H1 (cell line): ENCODE measurements around the gene CXCL17. TPM values are rescaled to one million over a fixed set of nuclear protein-coding genes. Genes with fewer than 3 reads are reported as not detected.

ENCODE experiments used
- CTCF ChIA-PET: fragments of 300-600 bp; sonication (Branson Sonifier 250); formaldehyde crosslinking; loops from one replicate; lab custom pipeline; 2021; ENCODE audit not compliant: partially characterized antibody; lab: Charles Lee
- POLR2A ChIA-PET: fragments of 300-600 bp; sonication (Branson Sonifier 250); formaldehyde crosslinking; loops from one replicate; lab custom pipeline; 2021; ENCODE audit warnings: inconsistent platforms; ENCODE audit not compliant: partially characterized antibody; lab: Charles Lee
- DNase-seq, 2 experiments: peaks; one replicate each; pipeline versions ENCODE4 v3.0.0 to v3.0.0-alpha.2; 2010 to 2022; ENCODE audit warnings: low spot score in 2 of 2, low read depth in 1 of 2, mixed read lengths in 1 of 2
- FAIRE-seq: peaks from 2 replicates; lab custom pipeline; 2011; peaks lifted over from hg19 to GRCh38; lab: Jason Lieb, UNC
- H2AFZ ChIP-seq: 2 replicates; pipeline ENCODE4 v1.8.1; 2012; ENCODE audit warnings: low read length, inconsistent platforms
- H2AK5ac ChIP-seq: 2 replicates; pipeline ENCODE4 v1.6.1; 2013; ENCODE audit warnings: low read depth, low read length
- H2BK120ac ChIP-seq: replicated peaks from 2 replicates; pipeline ENCODE3; 2013; ENCODE audit warnings: low read depth, low read length, inconsistent platforms
- H2BK12ac ChIP-seq: 2 replicates; pipeline ENCODE4 v1.6.1; 2013; ENCODE audit warnings: low read depth, low read length
- H2BK15ac ChIP-seq: 2 replicates; pipeline ENCODE4 v1.6.1; 2013; ENCODE audit warnings: low read length
- H2BK20ac ChIP-seq: 2 replicates; pipeline ENCODE4 v1.6.1; 2013; ENCODE audit warnings: low read length
- H2BK5ac ChIP-seq: 2 replicates; pipeline ENCODE4 v1.6.1; 2013; ENCODE audit warnings: low read depth, low read length
- H3K14ac ChIP-seq: 2 replicates; pipeline ENCODE4 v1.6.1; 2013; ENCODE audit warnings: inconsistent platforms; ENCODE audit not compliant: insufficient read length
- H3K18ac ChIP-seq: 2 replicates; pipeline ENCODE4 v1.6.1; 2013; ENCODE audit warnings: low read length; ENCODE audit errors: extremely low read depth
- H3K23ac ChIP-seq: 2 replicates; pipeline ENCODE4 v1.6.1; 2013; ENCODE audit warnings: inconsistent platforms; ENCODE audit not compliant: insufficient read length
- H3K23me2 ChIP-seq: 2 replicates; pipeline ENCODE4 v1.6.1; 2013; ENCODE audit warnings: low read depth, low read length
- H3K27ac ChIP-seq: 2 replicates; pipeline ENCODE4 v1.6.1; 2011; ENCODE audit warnings: low read depth, low read length, inconsistent platforms
- H3K27me3 ChIP-seq, 4 experiments: replicated peaks in 1 of 4; 1 replicate in 1 of 4; 2 replicates in 3 of 4; pipeline versions ENCODE4 v1.6.1 to v1.8.1; 2011 to 2013; ENCODE audit warnings: low read length in 3 of 4, mild to moderate bottlenecking in 3 of 4, inconsistent platforms in 2 of 4, mixed read lengths in 2 of 4, moderate library complexity in 1 of 4; ENCODE audit not compliant: control insufficient read depth in 3 of 4, insufficient read depth in 3 of 4; ENCODE audit errors: extremely low read depth in 1 of 4
- H3K36me3 ChIP-seq, 4 experiments: 2 replicates each; pipeline versions ENCODE4 v1.6.1 to v1.8.1; 2011 to 2013; ENCODE audit warnings: mild to moderate bottlenecking in 4 of 4, low read length in 3 of 4, moderate library complexity in 2 of 4, control low read depth in 1 of 4, inconsistent platforms in 1 of 4; ENCODE audit not compliant: insufficient read depth in 4 of 4, control insufficient read depth in 2 of 4
- H3K4ac ChIP-seq: replicated peaks from 2 replicates; pipeline ENCODE3; 2013; ENCODE audit warnings: low read length, low read depth, mixed read lengths, inconsistent platforms; ENCODE audit not compliant: insufficient read length
- H3K4me1 ChIP-seq, 4 experiments: replicated peaks in 1 of 4; 1 replicate in 1 of 4; 2 replicates in 3 of 4; pipeline versions ENCODE4 v1.6.1 to v1.8.1; 2011 to 2013; ENCODE audit warnings: low read length in 3 of 4, inconsistent platforms in 2 of 4, mixed read lengths in 1 of 4; ENCODE audit not compliant: insufficient read depth in 4 of 4, control insufficient read depth in 3 of 4
- H3K4me2 ChIP-seq, 2 experiments: 2 replicates each; pipeline versions ENCODE4 v1.6.1 to v1.8.1; 2011 to 2013; ENCODE audit warnings: low read depth in 2 of 2, low read length in 2 of 2, control low read depth in 1 of 2, inconsistent platforms in 1 of 2, mild to moderate bottlenecking in 1 of 2; ENCODE audit not compliant: insufficient read depth in 1 of 2
- H3K4me3 ChIP-seq, 4 experiments: fragments of 200-600, 300-600 bp in 1 of 4; sonication (generic), shearing (Covaris generic), sonication (Bioruptor Twin) in 1 of 4; 2 replicates each; pipeline versions ENCODE4 v1.5.1 to v1.8.1; 2011 to 2016; ENCODE audit warnings: low read length in 4 of 4, low read depth in 3 of 4, control low read depth in 2 of 4, inconsistent platforms in 2 of 4, mild to moderate bottlenecking in 2 of 4, mixed read lengths in 1 of 4, moderate library complexity in 1 of 4; ENCODE audit not compliant: insufficient read depth in 2 of 4; ENCODE audit errors: extremely low read depth in 1 of 4
- H3K56ac ChIP-seq: replicated peaks from 2 replicates; pipeline ENCODE3; 2013; ENCODE audit warnings: low read depth, mild to moderate bottlenecking, mixed read lengths, low read length, inconsistent platforms; ENCODE audit not compliant: insufficient read length
- H3K79me1 ChIP-seq: 2 replicates; pipeline ENCODE4 v1.6.1; 2013; ENCODE audit warnings: low read depth, low read length, control low read depth
- H3K79me2 ChIP-seq, 2 experiments: 2 replicates each; pipeline versions ENCODE4 v1.6.1 to v1.8.1; 2012 to 2013; ENCODE audit warnings: low read length in 2 of 2, mild to moderate bottlenecking in 2 of 2, inconsistent platforms in 1 of 2; ENCODE audit not compliant: insufficient read depth in 2 of 2, control insufficient read depth in 1 of 2
- H3K9ac ChIP-seq, 4 experiments: replicated peaks in 1 of 4; 1 replicate in 1 of 4; 2 replicates in 3 of 4; pipeline versions ENCODE4 v1.6.1 to v1.8.1; 2011 to 2013; ENCODE audit warnings: low read depth in 3 of 4, low read length in 3 of 4, control low read depth in 2 of 4, mild to moderate bottlenecking in 2 of 4, moderate library complexity in 2 of 4, inconsistent platforms in 1 of 4; ENCODE audit errors: extremely low read depth in 1 of 4
- H3K9me3 ChIP-seq, 2 experiments: 2 replicates each; pipeline versions ENCODE4 v1.6.1 to v1.8.1; 2012 to 2013; ENCODE audit warnings: mild to moderate bottlenecking in 2 of 2, moderate library complexity in 2 of 2, control low read depth in 1 of 2, inconsistent platforms in 1 of 2, low read depth in 1 of 2, low read length in 1 of 2, mixed read lengths in 1 of 2; ENCODE audit not compliant: insufficient read depth in 2 of 2
- H4K20me1 ChIP-seq, 2 experiments: replicated peaks in 1 of 2; 2 replicates each; pipeline versions ENCODE3 to v1.8.1; 2011 to 2013; ENCODE audit warnings: inconsistent platforms in 2 of 2, low read length in 2 of 2, mild to moderate bottlenecking in 1 of 2; ENCODE audit not compliant: insufficient read depth in 2 of 2, control insufficient read depth in 1 of 2
- H4K5ac ChIP-seq: 2 replicates; pipeline ENCODE4 v1.6.1; 2013; ENCODE audit warnings: low read length, low read depth, mixed read lengths, inconsistent platforms; ENCODE audit not compliant: insufficient read length
- H4K8ac ChIP-seq: 2 replicates; pipeline ENCODE4 v1.8.0; 2013; ENCODE audit warnings: mild to moderate bottlenecking, moderate library complexity, low read length, inconsistent platforms; ENCODE audit not compliant: insufficient read depth; ENCODE audit errors: extremely low read depth
- H4K91ac ChIP-seq: replicated peaks from 2 replicates; pipeline ENCODE3; 2013; ENCODE audit warnings: low read length, mixed read lengths, inconsistent platforms; ENCODE audit not compliant: insufficient read length
- GABPA ChIP-seq: IDR thresholded peaks from 2 replicates; pipeline ENCODE4 v1.6.1; 2011; ENCODE audit warnings: mild to moderate bottlenecking, low read length, moderate library complexity, borderline replicate concordance; ENCODE audit not compliant: insufficient read depth
- KDM1A ChIP-seq: fragments of 200-600, 300-600 bp; sonication (generic); IDR thresholded peaks from 2 replicates; pipeline ENCODE4 v1.7.1; 2016; ENCODE audit warnings: mild to moderate bottlenecking, low read length, borderline replicate concordance
- POLR2AphosphoS5 ChIP-seq: IDR thresholded peaks from 2 replicates; pipeline ENCODE4 v1.6.1; 2011; ENCODE audit warnings: low read depth, low read length
- RFX5 ChIP-seq: IDR thresholded peaks from 2 replicates; pipeline ENCODE4 v1.6.1; 2011; ENCODE audit warnings: low read depth, low read length, improper control_type of control experiment, borderline replicate concordance
- SIRT6 ChIP-seq: IDR thresholded peaks from one replicate; pipeline ENCODE4 v1.7.1; 2012; ENCODE audit warnings: low read length, inconsistent platforms
- SP2 ChIP-seq: IDR thresholded peaks from 2 replicates; pipeline ENCODE4 v1.6.1; 2012; ENCODE audit warnings: mild to moderate bottlenecking, low read length, inconsistent platforms
- SRF ChIP-seq: IDR thresholded peaks from 2 replicates; pipeline ENCODE4 v1.6.1; 2011; ENCODE audit warnings: mild to moderate bottlenecking, low read depth, low read length, moderate library complexity
- SUZ12 ChIP-seq: fragments of 200-600 bp; sonication (generic); IDR thresholded peaks from 2 replicates; pipeline ENCODE4 v1.6.1; 2012; ENCODE audit warnings: mild to moderate bottlenecking, inconsistent platforms, low read length, moderate library complexity, mixed read lengths
- TAF7 ChIP-seq: optimal IDR thresholded peaks from 2 replicates; pipeline ENCODE3; 2011; ENCODE audit warnings: low read depth, mild to moderate bottlenecking, inconsistent platforms, low read length, moderate library complexity, borderline replicate concordance
- TCF12 ChIP-seq: IDR thresholded peaks from 2 replicates; pipeline ENCODE4 v1.6.1; 2011; ENCODE audit warnings: low read depth, mild to moderate bottlenecking, low read length
- WGBS, 2 experiments: shearing (Covaris generic) in 1 of 2; methylation state at CpG; one replicate each; pipeline versions ENCODE4 v1.1.6 to v1.1.7; 2013 to 2015; ENCODE audit warnings: low lambda C conversion rate in 2 of 2, mixed read lengths in 2 of 2, inconsistent platforms in 1 of 2, low coverage in 1 of 2, missing lambda C conversion rate in 1 of 2; ENCODE audit not compliant: insufficient replicate concordance in 2 of 2, insufficient coverage in 1 of 2, insufficient read length in 1 of 2; ENCODE audit errors: extremely low coverage in 1 of 2, missing lambda C conversion rate in 1 of 2; 5-methylcytosine and 5-hydroxymethylcytosine counted together
- polyA plus RNA-seq, 7 experiments: library from polyadenylated mRNA; depleted of rRNA in 3 of 7; stranded (reverse) in 5 of 7; unstranded in 2 of 7; fragments of >200 nt in 5 of 7; fragments of 200-250 nt in 2 of 7; gene quantifications; 1 replicate in 5 of 7; 2 replicates in 1 of 7; 4 replicates in 1 of 7; pipeline versions ENCODE4 v1.2.1 to v1.2.3, GENCODE V29; 2011 to 2013; ENCODE audit warnings: missing spikeins in 2 of 7, mixed read lengths in 2 of 7
- total RNA-seq: library from RNA; stranded (reverse); fragmentation: NEBNext Ultra II Directional; extraction: Animal tissue kit (Norgen Biotek cat#: 25700); gene quantifications from 2 replicates; pipeline ENCODE4 v1.2.1, GENCODE V29; 2021

The CXCL17 gene
- total and polyA plus RNA-seq, 2 of the 8 experiments (the other 6 are each of a cell fraction or from before 2014, with no cell fraction given), result not detected

- TF ChIP-seq TCF12 (no peak), KDM1A (no peak), SP2 (no peak), GABPA (no peak), SRF (no peak), TAF7 (no peak), SIRT6 (no peak), POLR2AphosphoS5 (no peak), SUZ12 (no peak), RFX5 (no peak)
- no peak overlapping the region for H3K4ac ChIP-seq
These were observed 25.6 kb upstream of the CXCL17 start for GRCh38 chr19:42468273-42468796.

More at GRCh38 chr19:42468273-42468796, 25.6 kb upstream of the CXCL17 start:
- H3K23me2 ChIP-seq, result no peaks in the 10 kb centered on the region
- ChIA-PET CTCF (interaction anchor here (1.0 to 3.3 kb wide), 5 partner anchors 18 to 74 kb away, joined by 3 to 24 read pairs (median 8); partner anchors contain the start of gene CEACAM1), POLR2A (no interaction called here)
- WGBS, 2 experiments, result 94% methylated on average over 3 of the region's 3 CpGs; no CpG with 5 or more reads in 1 of the 2 experiments
- H4K20me1 ChIP-seq, result no peaks in the 10 kb centered on the region
- no peak overlapping the region for H4K5ac ChIP-seq
- no peak overlapping the region; the same call in 1 of the 2 replicates for H4K8ac ChIP-seq
- H2BK12ac ChIP-seq, result peak overlapping the region; percentile 93
- H3K18ac ChIP-seq, result no peak overlapping the region; the same call in 1 of the 2 replicates
- H3K27me3 ChIP-seq, result no peaks in the 10 kb centered on the region
- peaks cover 11 to 20% (median 15%) of the 10 kb centered on the region in 4 experiments for H3K4me1 ChIP-seq
- H3K9ac ChIP-seq, result no peak overlapping the region
- H2AFZ ChIP-seq, result no peak overlapping the region
- H3K14ac ChIP-seq, result no peak overlapping the region
- no peak overlapping the region for H2BK120ac ChIP-seq
- no peaks in the 10 kb centered on the region for H3K9me3 ChIP-seq
- peak overlapping the region; percentile 83; the same call in 1 of the 2 replicates for H2BK20ac ChIP-seq
- DNase-seq (no peak), FAIRE-seq (no peak)
- no peak overlapping the region for H3K4me3 ChIP-seq
- no peaks in the 10 kb centered on the region for H3K79me1 ChIP-seq
- no peak overlapping the region for H3K56ac ChIP-seq
- H3K36me3 ChIP-seq, result no peaks in the 10 kb centered on the region
- no peak overlapping the region for H2AK5ac ChIP-seq
- H2BK5ac ChIP-seq, result peak overlapping the region; percentile 73; the same call in 1 of the 2 replicates
- H2BK15ac ChIP-seq, result no peak overlapping the region
- H3K23ac ChIP-seq, result no peak overlapping the region
- no peak overlapping the region for H3K27ac ChIP-seq
- H4K91ac ChIP-seq, result peak overlapping the region; percentile 7
- no peaks in the 10 kb centered on the region for H3K79me2 ChIP-seq
- H3K4me2 ChIP-seq, result no peak overlapping the region
